SK-N-SH (cell line): ENCODE results near the gene AHSG. TPM values are rescaled to one million over a fixed set of nuclear protein-coding genes. Genes with fewer than 3 reads are reported as not detected.

Source experiments
- CTCF ChIA-PET: fragments of 300-600, 350-600 bp; formaldehyde crosslinking; extraction: SDS; loops from one replicate; lab custom pipeline; 2021; lab: Yijun Ruan, JAX
- POLR2A ChIA-PET: fragments of 350-600 bp; sonication (Branson Sonifier 250); formaldehyde crosslinking; extraction: SDS; loops from one replicate; lab custom pipeline; 2020; ENCODE audit warnings: antibody characterized with exemption, inconsistent platforms; lab: Yijun Ruan, JAX
- DNase-seq: peaks from one replicate; pipeline ENCODE4 v3.0.0; 2012
- H2AFZ ChIP-seq: fragments of 200-600 bp; sonication (generic); 2 replicates; pipeline ENCODE4 v1.8.1; 2016; ENCODE audit warnings: antibody characterized with exemption, mild to moderate bottlenecking, low read depth
- H3F3A ChIP-seq: fragments of 200-600 bp; sonication (generic); replicated peaks from 2 replicates; pipeline ENCODE3; 2016; ENCODE audit warnings: antibody characterized with exemption, mild to moderate bottlenecking; ENCODE audit not compliant: insufficient read depth
- H3K27ac ChIP-seq, 2 experiments: fragments of 200-500 bp in 1 of 2; fragments of 200-600 bp in 1 of 2; sonication (Bioruptor generic) in 1 of 2; sonication (generic), shearing (Covaris generic) in 1 of 2; 2 replicates each; pipeline versions ENCODE4 v1.5.1 to v1.6.1; 2014 to 2016; ENCODE audit warnings: low read depth in 2 of 2, inconsistent platforms in 1 of 2, low read length in 1 of 2, mild to moderate bottlenecking in 1 of 2, mixed read lengths in 1 of 2
- H3K27me3 ChIP-seq: fragments of 200-600 bp; sonication (generic), shearing (Covaris generic); 2 replicates; pipeline ENCODE4 v1.6.1; 2016; ENCODE audit warnings: mixed run types; ENCODE audit not compliant: insufficient read depth
- H3K36me3 ChIP-seq, 2 experiments: fragments of 200-500 bp in 1 of 2; fragments of 200-600 bp in 1 of 2; sonication (Bioruptor generic) in 1 of 2; sonication (generic) in 1 of 2; replicated peaks in 1 of 2; 2 replicates each; pipeline versions ENCODE3 to v1.5.1; 2014 to 2016; ENCODE audit warnings: low read length in 1 of 2, mild to moderate bottlenecking in 1 of 2; ENCODE audit not compliant: insufficient read depth in 2 of 2, control insufficient read depth in 1 of 2
- H3K4me1 ChIP-seq, 2 experiments: fragments of 200-500 bp in 1 of 2; fragments of 200-600 bp in 1 of 2; sonication (Bioruptor generic) in 1 of 2; sonication (generic), shearing (Covaris generic) in 1 of 2; 2 replicates each; pipeline versions ENCODE4 v1.5.1 to v1.6.1; 2014 to 2016; ENCODE audit warnings: low read depth in 1 of 2, low read length in 1 of 2, mixed run types in 1 of 2; ENCODE audit not compliant: insufficient read depth in 2 of 2, control insufficient read depth in 1 of 2
- H3K4me2 ChIP-seq: fragments of 200-600 bp; sonication (generic), shearing (Covaris generic); 2 replicates; pipeline ENCODE4 v1.6.1; 2017; ENCODE audit warnings: mixed run types
- H3K4me3 ChIP-seq, 2 experiments: fragments of 200-500 bp in 1 of 2; fragments of 200-600 bp in 1 of 2; sonication (Bioruptor generic) in 1 of 2; sonication (generic), shearing (Covaris generic) in 1 of 2; 2 replicates each; pipeline versions ENCODE4 v1.5.1 to v1.8.1; 2014 to 2016; ENCODE audit warnings: low read depth in 2 of 2, inconsistent platforms in 1 of 2, low read length in 1 of 2, mild to moderate bottlenecking in 1 of 2, mixed read lengths in 1 of 2, moderate library complexity in 1 of 2
- H3K79me2 ChIP-seq: fragments of 200-600 bp; sonication (generic); 2 replicates; pipeline ENCODE4 v1.8.1; 2017; ENCODE audit warnings: mild to moderate bottlenecking; ENCODE audit not compliant: insufficient read depth
- H3K9ac ChIP-seq: fragments of 200-600 bp; sonication (generic); 2 replicates; pipeline ENCODE4 v1.6.1; 2017; ENCODE audit warnings: mixed run types
- H3K9me2 ChIP-seq: fragments of 200-600 bp; sonication (generic); 2 replicates; pipeline ENCODE4 v1.6.1; 2017; ENCODE audit warnings: mixed run types
- H3K9me3 ChIP-seq: fragments of 200-600 bp; sonication (generic); 2 replicates; pipeline ENCODE4 v1.6.1; 2017; ENCODE audit warnings: mixed run types, mild to moderate bottlenecking, moderate library complexity
- H4K20me1 ChIP-seq: fragments of 200-600 bp; sonication (generic); 2 replicates; pipeline ENCODE4 v1.6.1; 2017; ENCODE audit warnings: mild to moderate bottlenecking, mixed run types; ENCODE audit not compliant: insufficient read depth
- CHD2 ChIP-seq: fragments of 150-350 bp; IDR thresholded peaks from 2 replicates; pipeline ENCODE4 v1.6.1; 2018; ENCODE audit warnings: low read length; ENCODE audit not compliant: partially characterized antibody
- FOSL2 ChIP-seq: IDR thresholded peaks from 2 replicates; pipeline ENCODE4 v1.4.0; 2012; ENCODE audit warnings: low read depth, mild to moderate bottlenecking, moderate library complexity, borderline replicate concordance
- GABPA ChIP-seq: IDR thresholded peaks from 2 replicates; pipeline ENCODE4 v1.4.0; 2012; ENCODE audit warnings: low read depth, mild to moderate bottlenecking
- GATA2 ChIP-seq: sonication (generic); formaldehyde crosslinking; IDR thresholded peaks from 2 replicates; pipeline ENCODE4 v1.5.0; 2020; ENCODE audit warnings: mild to moderate bottlenecking, missing genetic modification reagents
- JUND ChIP-seq: IDR thresholded peaks from 2 replicates; pipeline ENCODE4 v1.4.0; 2012
- MXI1 ChIP-seq: IDR thresholded peaks from 2 replicates; pipeline ENCODE4 v1.6.1; 2012; ENCODE audit warnings: mild to moderate bottlenecking, low read depth, low read length, improper control_type of control experiment
- NFIC ChIP-seq: IDR thresholded peaks from 2 replicates; pipeline ENCODE4 v1.4.0; 2012; ENCODE audit warnings: borderline replicate concordance
- RAD21 ChIP-seq: IDR thresholded peaks from 2 replicates; pipeline ENCODE4 v1.6.1; 2012; ENCODE audit warnings: mild to moderate bottlenecking, low read length
- RCOR1 ChIP-seq: fragments of 150-350 bp; IDR thresholded peaks from 2 replicates; pipeline ENCODE4 v1.6.1; 2017; ENCODE audit warnings: antibody characterized with exemption, low read length
- SMC3 ChIP-seq: IDR thresholded peaks from 2 replicates; pipeline ENCODE4 v1.6.1; 2012; ENCODE audit warnings: low read depth, low read length, improper control_type of control experiment
- TEAD4 ChIP-seq: IDR thresholded peaks from 2 replicates; pipeline ENCODE4 v1.4.0; 2012; ENCODE audit warnings: mild to moderate bottlenecking, borderline replicate concordance; ENCODE audit not compliant: insufficient read depth
- YY1 ChIP-seq: IDR thresholded peaks from 2 replicates; pipeline ENCODE4 v1.4.0; 2012; ENCODE audit warnings: low read depth, mild to moderate bottlenecking
- WGBS: methylation state at CpG from one replicate; pipeline ENCODE4 v1.1.6; 2017; ENCODE audit warnings: low lambda C conversion rate; 5-methylcytosine and 5-hydroxymethylcytosine counted together
- polyA plus RNA-seq, 3 experiments: library from polyadenylated mRNA; depleted of rRNA; stranded (reverse); fragments of >200 nt; gene quantifications; 2 replicates each; pipeline ENCODE4 v1.2.3, GENCODE V29; 2012
- TF ChIP-seq, protein P1 (sequence below): IDR thresholded peaks from 2 replicates; pipeline ENCODE4; 2012
- TF ChIP-seq, protein P2 (sequence below): IDR thresholded peaks from 2 replicates; pipeline ENCODE4 v1.4.0; 2012; ENCODE audit warnings: low read depth
- TF ChIP-seq, protein P3 (sequence below): IDR thresholded peaks from 2 replicates; pipeline ENCODE4 v1.4.0; 2012; ENCODE audit warnings: low read depth, borderline replicate concordance

AHSG gene
- polyA plus RNA-seq, 1 of the 3 experiments (the other 2 are of a cell fraction): not detected

DNA sequence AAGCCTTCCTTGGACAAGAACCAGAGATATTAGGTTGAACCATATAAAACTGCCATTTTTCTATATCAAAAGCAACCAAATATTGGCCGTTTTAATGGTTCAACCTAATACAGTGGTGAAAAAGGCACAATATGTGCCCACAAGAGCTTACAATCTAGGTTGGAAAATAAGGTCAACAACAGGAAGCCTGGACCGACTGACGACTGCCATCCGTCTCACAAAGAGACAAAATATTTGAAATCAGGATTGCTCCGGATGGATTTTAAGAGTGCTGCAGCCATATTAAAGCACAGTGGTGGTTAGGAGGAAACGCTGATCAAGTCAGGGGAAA, 1.4 kb downstream of the AHSG start:
- TF ChIP-seq MXI1: no peak
- no peak for TF ChIP-seq SMC3
- no peak for TF ChIP-seq RCOR1
- TF ChIP-seq, protein P1, sequence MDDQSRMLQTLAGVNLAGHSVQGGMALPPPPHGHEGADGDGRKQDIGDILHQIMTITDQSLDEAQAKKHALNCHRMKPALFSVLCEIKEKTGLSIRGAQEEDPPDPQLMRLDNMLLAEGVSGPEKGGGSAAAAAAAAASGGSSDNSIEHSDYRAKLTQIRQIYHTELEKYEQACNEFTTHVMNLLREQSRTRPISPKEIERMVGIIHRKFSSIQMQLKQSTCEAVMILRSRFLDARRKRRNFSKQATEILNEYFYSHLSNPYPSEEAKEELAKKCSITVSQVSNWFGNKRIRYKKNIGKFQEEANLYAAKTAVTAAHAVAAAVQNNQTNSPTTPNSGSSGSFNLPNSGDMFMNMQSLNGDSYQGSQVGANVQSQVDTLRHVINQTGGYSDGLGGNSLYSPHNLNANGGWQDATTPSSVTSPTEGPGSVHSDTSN: no peak
- no peak for TF ChIP-seq JUND
- TF ChIP-seq CHD2: no peak
- TF ChIP-seq RAD21: no peak
- no peak for TF ChIP-seq FOSL2
- TF ChIP-seq, protein P2, sequence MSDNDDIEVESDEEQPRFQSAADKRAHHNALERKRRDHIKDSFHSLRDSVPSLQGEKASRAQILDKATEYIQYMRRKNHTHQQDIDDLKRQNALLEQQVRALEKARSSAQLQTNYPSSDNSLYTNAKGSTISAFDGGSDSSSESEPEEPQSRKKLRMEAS: no peak
- TF ChIP-seq YY1: no peak
- no peak for TF ChIP-seq TEAD4
- no peak for TF ChIP-seq NFIC
- TF ChIP-seq GATA2: no peak
- no peak for TF ChIP-seq GABPA
- TF ChIP-seq, protein P3, sequence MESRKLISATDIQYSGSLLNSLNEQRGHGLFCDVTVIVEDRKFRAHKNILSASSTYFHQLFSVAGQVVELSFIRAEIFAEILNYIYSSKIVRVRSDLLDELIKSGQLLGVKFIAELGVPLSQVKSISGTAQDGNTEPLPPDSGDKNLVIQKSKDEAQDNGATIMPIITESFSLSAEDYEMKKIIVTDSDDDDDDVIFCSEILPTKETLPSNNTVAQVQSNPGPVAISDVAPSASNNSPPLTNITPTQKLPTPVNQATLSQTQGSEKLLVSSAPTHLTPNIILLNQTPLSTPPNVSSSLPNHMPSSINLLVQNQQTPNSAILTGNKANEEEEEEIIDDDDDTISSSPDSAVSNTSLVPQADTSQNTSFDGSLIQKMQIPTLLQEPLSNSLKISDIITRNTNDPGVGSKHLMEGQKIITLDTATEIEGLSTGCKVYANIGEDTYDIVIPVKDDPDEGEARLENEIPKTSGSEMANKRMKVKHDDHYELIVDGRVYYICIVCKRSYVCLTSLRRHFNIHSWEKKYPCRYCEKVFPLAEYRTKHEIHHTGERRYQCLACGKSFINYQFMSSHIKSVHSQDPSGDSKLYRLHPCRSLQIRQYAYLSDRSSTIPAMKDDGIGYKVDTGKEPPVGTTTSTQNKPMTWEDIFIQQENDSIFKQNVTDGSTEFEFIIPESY: no peak
- Histone ChIP-seq H3K4me1 (peaks cover 0 to 7% of the 10 kb centered on the region in 2 experiments; a peak in 2 of 4 replicates), H3K79me2 (no peaks in the 10 kb centered on the region), H3K36me3 (no peaks in the 10 kb centered on the region), H2AFZ (no peak overlapping the region), H4K20me1 (no peaks in the 10 kb centered on the region), H3K27me3 (peaks cover 20% of the 10 kb centered on the region; the same call in 1 of the 2 replicates), H3K4me3 (no peak overlapping the region), H3K9ac (no peak overlapping the region), H3K9me2 (no peaks in the 10 kb centered on the region), H3F3A (no peaks in the 10 kb centered on the region), H3K9me3 (no peaks in the 10 kb centered on the region), H3K27ac (no peak overlapping the region), H3K4me2 (no peak overlapping the region)
- no peak for DNase-seq
- ChIA-PET POLR2A (interaction anchor here (0.7 to 4.9 kb wide), 2 partner anchors 170 to 450 kb away, joined by 6 to 31 read pairs; partner anchors contain the start of gene EIF4A2), CTCF (interaction anchor here (0.6 to 8.6 kb wide), 54 partner anchors 11 to 1418 kb away, joined by 3 to 167 read pairs (median 4); partner anchors contain the start of genes DNAJB11, RFC4 and TBCCD1)
- 48% methylated on average over 6 of the region's 6 CpGs for WGBS
